NAMALWA (cell line): ENCODE measurements around the gene THBS4.

Experiments
- DNase-seq: peaks from one replicate; pipeline ENCODE4 v3.0.0-alpha.2; 2015; ENCODE audit warnings: low spot score

Gene THBS4

GRCh38 chr5:80116465-80116864 is 81.3 kb downstream of the THBS4 start:
- no peak for DNase-seq

- DNase-seq: no peak
Observed at GRCh38 chr5:80117446-80117845, 82.3 kb downstream of the THBS4 start.

GRCh38 chr5:80119372-80119771 is 84.2 kb downstream of the THBS4 start:
- no peak for DNase-seq

- no peak for DNase-seq
Observed at GRCh38 chr5:80122579-80122978, 87.4 kb downstream of the THBS4 start.

- no peak for DNase-seq
Observed at GRCh38 chr5:80124121-80124918, 89.2 kb downstream of the THBS4 start.

GRCh38 chr5:80125022-80125961 is 90.1 kb downstream of the THBS4 start:
- DNase-seq: peak; percentile 35

GRCh38 chr5:80125962-80126480 is 90.9 kb downstream of the THBS4 start:
- peak; percentile 26 for DNase-seq

GRCh38 chr5:80127116-80127552 is 92.0 kb downstream of the THBS4 start:
- no peak for DNase-seq

GRCh38 chr5:80128141-80128540 is 93.0 kb downstream of the THBS4 start:
- no peak for DNase-seq

GRCh38 chr5:80129146-80129545 is 94.0 kb downstream of the THBS4 start:
- no peak for DNase-seq
